NCI-H146 treated with DMSO at 0.1 percent for 48 hours (cell line): ENCODE measurements around the gene COPS4.
"Not testable (repeated sequence)": the region's sequence is repeated elsewhere in the genome, so short reads cannot be mapped to it uniquely, and the experiment has no call there.

Experiments used
- DNase-seq: peaks from one replicate; lab custom pipeline; 2025; ENCODE audit not compliant: unreplicated experiment; lab: John Stamatoyannopoulos, UW

The COPS4 gene

GRCh38 chr4:83023599-83023998, 11.4 kb upstream of the COPS4 start:
- not testable (repeated sequence) for DNase-seq

- no peak for DNase-seq
Observed at GRCh38 chr4:83024233-83024632, 10.8 kb upstream of the COPS4 start.

GRCh38 chr4:83025563-83025962, 9.4 kb upstream of the COPS4 start:
- DNase-seq = no peak

GRCh38 chr4:83028976-83029375, 6.0 kb upstream of the COPS4 start:
- no peak for DNase-seq

GRCh38 chr4:83029688-83030087, 5.3 kb upstream of the COPS4 start:
- no peak for DNase-seq

DNA sequence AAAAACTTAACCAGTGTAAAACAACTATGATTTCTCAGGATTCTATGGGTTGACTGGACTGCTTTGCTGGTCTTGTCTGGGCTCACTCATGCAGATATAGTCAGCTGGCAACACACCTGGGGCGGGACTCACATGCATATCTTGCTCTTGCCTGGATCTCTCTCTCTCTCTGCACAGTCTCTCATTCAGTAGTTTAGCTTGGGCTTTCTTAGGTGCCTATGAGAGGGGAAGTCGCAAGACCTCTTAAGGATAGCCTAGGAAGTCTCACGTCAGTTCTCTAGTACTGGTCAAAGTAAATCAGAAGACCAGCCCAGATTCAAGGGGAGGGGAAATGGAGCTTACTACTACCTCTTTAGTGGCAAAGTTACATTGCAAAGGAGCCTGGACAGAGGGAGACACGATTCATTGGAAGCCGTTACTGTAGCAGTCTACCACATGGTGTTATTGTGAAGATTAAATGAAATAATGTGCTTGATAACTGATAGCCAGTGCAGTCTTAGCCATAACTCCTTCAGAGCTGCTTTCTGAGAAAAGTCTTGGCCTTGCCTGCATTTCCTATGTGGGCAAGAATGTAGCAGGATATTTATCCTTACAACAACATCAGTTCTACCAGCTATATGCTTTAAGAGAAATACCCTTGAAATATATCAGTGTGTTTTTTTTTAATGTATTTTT, 2.1 kb downstream of the COPS4 start:
- DNase-seq = no peak

GRCh38 chr4:83040269-83040668, 5.3 kb downstream of the COPS4 start:
- DNase-seq = no peak

DNA sequence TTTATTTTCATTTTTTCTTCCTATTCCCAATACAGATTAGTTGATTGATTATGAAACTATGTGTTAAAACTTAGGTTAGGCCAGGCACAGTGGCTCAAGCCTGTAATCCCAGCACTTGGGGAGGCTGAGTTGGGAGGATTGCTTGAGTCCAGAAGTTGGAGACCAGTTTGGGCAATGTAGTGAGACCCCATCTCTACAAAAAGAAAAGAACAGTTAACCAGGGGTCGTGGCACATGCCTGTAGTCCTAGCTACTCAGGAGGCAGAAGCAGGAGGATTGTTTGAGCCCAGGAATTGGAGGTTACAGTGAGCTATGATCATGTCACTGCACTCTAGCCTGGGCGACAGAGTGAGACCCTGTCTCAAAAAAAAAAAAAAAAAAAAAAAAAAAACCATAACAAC, 8.2 kb downstream of the COPS4 start:
- not testable (repeated sequence) for DNase-seq

GRCh38 chr4:83043801-83044407, 8.9 kb downstream of the COPS4 start:
- no peak for DNase-seq

DNA sequence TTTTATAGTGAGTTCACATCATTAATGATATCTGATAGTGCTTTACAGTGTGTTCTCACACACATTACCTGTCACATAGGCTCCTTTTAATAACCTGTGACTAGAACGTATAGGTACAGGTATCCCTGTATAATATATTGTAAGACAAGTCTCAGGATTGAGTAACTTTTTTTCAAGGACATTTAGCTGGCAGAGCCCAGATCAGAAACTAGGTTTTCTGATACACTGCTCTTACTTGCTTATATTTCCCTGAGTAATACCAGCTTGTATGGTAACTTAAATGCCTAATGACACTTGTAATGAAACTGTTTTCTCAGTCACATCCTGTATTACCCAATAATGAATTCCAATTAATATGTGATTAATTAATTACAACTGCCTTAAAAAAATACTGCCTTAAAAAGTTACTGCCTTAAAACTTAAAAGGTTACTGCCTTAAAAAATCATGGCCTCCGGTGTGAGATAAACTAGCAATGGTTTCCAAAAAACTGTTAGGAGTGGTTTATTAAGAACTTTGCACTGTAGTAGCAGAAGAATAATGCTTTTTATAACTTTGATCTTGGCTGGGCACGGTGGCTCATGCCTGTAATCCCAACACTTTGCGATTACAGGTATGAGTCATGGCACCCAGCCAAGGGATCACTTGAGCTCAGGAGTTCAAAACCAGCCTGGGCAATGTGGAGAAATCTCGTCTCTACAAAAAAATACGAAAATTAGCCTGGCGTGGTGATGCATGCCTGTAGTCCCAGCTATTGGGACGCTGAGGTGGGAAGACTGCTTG, 11.9 kb downstream of the COPS4 start:
- no peak for DNase-seq

- DNase-seq = not testable (repeated sequence)
Observed at GRCh38 chr4:83048781-83049180, 13.8 kb downstream of the COPS4 start.

GRCh38 chr4:83054928-83055327, 19.9 kb downstream of the COPS4 start:
- no peak for DNase-seq

- no peak for DNase-seq
Observed at GRCh38 chr4:83062739-83063138, 27.8 kb downstream of the COPS4 start.

DNA sequence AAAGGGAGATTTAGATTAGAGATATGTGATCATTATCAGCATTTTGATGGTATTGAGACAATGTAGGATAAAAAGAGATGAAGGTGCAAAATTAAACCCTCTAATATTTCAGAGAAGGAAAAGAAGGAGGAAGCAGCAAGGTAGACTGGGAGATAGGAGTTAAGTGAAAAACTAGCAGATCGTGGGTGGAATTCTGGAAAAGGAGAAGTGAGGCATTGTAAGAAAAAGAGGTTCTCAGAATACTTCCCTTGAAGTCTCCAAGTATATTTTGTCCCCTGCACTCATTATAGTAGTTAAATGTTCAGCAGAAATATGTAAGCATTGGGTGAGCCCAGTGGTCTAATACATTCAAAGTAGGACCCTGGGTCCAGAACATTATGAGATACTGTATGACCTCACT, 30.3 kb downstream of the COPS4 start:
- no peak for DNase-seq

GRCh38 chr4:83067058-83067639, 32.2 kb downstream of the COPS4 start:
- DNase-seq = no peak

DNA sequence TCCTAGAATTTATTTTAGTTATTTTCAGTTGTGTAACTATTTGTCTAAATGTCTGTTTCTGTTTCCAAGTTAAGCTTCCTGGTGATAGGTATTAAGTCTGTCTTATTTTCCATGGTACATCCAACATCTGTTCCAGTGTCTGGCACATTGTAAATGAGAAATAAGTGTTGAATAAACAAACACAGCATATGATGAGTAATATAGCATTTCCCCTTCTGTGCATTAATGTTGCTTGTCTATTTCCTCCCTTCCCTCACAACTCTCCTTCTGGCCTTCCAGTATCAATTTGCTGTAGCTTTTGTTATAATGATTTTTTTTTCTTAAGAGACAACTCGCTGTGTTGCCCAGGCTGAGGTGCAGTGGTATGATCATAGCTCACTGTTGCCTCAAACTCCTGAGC, 36.1 kb downstream of the COPS4 start:
- no peak for DNase-seq

- DNase-seq = peak; percentile 2
Observed at GRCh38 chr4:83074086-83074704, 39.2 kb downstream of the COPS4 start.

DNA sequence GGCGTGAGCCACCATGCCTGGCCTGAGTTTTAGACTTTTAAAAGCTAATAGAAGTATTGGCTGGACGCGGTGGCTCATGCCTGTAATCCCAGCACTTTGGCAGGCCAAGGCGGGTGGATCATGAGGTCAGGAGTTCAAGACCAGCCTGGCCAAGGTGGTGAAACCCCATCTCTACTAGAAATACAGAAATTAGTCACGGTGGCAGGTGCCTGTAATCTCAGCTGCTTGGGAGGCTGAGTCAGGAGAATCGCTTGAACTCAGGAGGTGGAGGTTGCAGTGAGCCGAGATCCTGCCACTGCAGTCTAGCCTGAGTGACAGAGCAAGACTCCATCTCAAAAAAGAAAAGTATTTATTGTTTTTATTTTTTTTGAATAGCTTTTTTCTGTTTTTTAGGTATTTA, 39.8 kb downstream of the COPS4 start:
- not testable (repeated sequence) for DNase-seq

DNA sequence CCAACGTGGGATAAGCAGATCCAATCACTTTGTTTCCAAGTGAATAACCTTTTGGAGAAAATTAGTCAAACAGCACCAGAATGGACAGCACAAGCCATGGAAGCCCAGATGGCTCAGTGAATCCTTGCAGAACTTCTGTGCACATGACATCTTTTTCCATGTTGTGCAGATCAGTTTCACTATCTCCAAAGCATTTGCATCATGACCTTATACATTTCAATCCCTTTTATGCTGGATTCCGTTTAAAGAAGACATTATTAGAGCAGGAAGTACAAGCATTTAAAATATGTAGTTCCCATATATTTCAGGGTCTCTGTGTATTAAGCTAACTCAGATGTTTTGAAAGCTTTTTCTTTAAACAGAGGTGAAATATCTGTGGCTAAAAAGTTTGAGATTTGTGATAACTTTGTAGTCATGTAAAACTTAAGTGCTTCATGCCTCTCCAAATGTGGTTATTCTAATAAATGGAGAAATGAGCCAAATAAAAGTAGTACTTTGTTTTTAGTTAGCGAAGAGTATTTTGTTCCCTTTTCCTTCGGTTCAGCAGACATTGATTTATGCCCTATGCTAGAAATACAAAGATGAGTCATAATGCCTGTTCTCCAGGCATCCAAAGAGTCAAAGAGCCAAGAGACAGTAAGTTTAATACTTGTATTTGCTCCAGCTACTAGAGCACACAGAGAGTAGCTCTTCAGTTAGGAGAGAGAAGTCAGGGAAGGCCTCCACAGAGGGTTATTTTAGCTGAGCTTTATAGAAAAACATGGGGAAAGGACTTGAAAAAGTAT, 40.5 kb downstream of the COPS4 start:
- no peak for DNase-seq

- DNase-seq = no peak
Observed at GRCh38 chr4:83080561-83080960, 45.6 kb downstream of the COPS4 start.

- no peak for DNase-seq
Observed at GRCh38 chr4:83082777-83083176, 47.8 kb downstream of the COPS4 start.
